Kidney (tissue), 14 donors: ENCODE data around the gene HCCS. TPM values are rescaled to one million over a fixed set of nuclear protein-coding genes. Genes with fewer than 3 reads are reported as not detected.

Source experiments
- DNase-seq, 5 donors: peaks; one replicate each; pipeline ENCODE4 v3.0.0-alpha.2; 2013 to 2020
- FAIRE-seq: peaks from 2 replicates; lab custom pipeline; 2012; peaks lifted over from hg19 to GRCh38; lab: Jason Lieb, UNC
- H3K27ac ChIP-seq, 2 donors: one replicate each; pipeline ENCODE4 v1.7.0; 2013; ENCODE audit warnings: low read depth in 2 of 2, low read length in 2 of 2, inconsistent platforms in 1 of 2
- H3K27me3 ChIP-seq: one replicate; pipeline ENCODE4 v1.7.1; 2013; ENCODE audit warnings: low read length, inconsistent platforms; ENCODE audit not compliant: control insufficient read depth, insufficient read depth
- H3K36me3 ChIP-seq, 3 donors: one replicate each; pipeline versions ENCODE4 v1.7.0 to v1.7.1; 2013; ENCODE audit warnings: low read length in 3 of 3, control low read depth in 1 of 3, inconsistent platforms in 1 of 3; ENCODE audit not compliant: insufficient read depth in 3 of 3, control insufficient read depth in 2 of 3
- H3K4me1 ChIP-seq, 3 donors: one replicate each; pipeline versions ENCODE4 v1.7.0 to v1.7.1; 2013; ENCODE audit warnings: low read length in 3 of 3, inconsistent platforms in 1 of 3, low read depth in 1 of 3; ENCODE audit not compliant: control insufficient read depth in 2 of 3, insufficient read depth in 2 of 3
- H3K4me3 ChIP-seq, 3 donors: one replicate each; pipeline versions ENCODE4 v1.7.0 to v1.8.1; 2013; ENCODE audit warnings: low read length in 3 of 3, control low read depth in 1 of 3, inconsistent platforms in 1 of 3
- H3K9ac ChIP-seq, 3 donors: one replicate each; pipeline versions ENCODE4 v1.7.0 to v1.7.1; 2013; ENCODE audit warnings: low read length in 3 of 3, control low read depth in 1 of 3, inconsistent platforms in 1 of 3
- H3K9me3 ChIP-seq, 3 donors: one replicate each; pipeline versions ENCODE4 v1.7.0 to v1.7.1; 2013; ENCODE audit warnings: low read length in 3 of 3, control low read depth in 1 of 3, inconsistent platforms in 1 of 3; ENCODE audit not compliant: control insufficient read depth in 2 of 3, insufficient read depth in 1 of 3
- CTCF ChIP-seq: IDR thresholded peaks from 3 replicates; pipeline ENCODE4 v1.5.1; 2012; ENCODE audit warnings: mild to moderate bottlenecking, moderate library complexity, borderline replicate concordance; ENCODE audit not compliant: insufficient read depth; ENCODE audit errors: extremely low read depth
- intact Hi-C: fragments of 100-400 bp; cut with DNase I; formaldehyde crosslinking; loops from one replicate; pipeline ENCODE4 v1.11.1; 2022
- polyA plus RNA-seq: library from polyadenylated mRNA; stranded (reverse); fragments of 350-450 nt; fragmentation: Illumina TruSeq; extraction: RNeasy Lipid Tissue Mini Kit (QIAGEN cat#74804); gene quantifications from one replicate; pipeline ENCODE4 v1.2.3, GENCODE V29; 2014; ENCODE audit warnings: low read depth, low replicate concordance; ENCODE audit not compliant: insufficient read depth
- total RNA-seq: library from RNA; stranded (reverse); fragmentation: NEBNext Ultra II Directional; extraction: Animal tissue kit (Norgen Biotek cat#: 25700); gene quantifications from one replicate; pipeline ENCODE4 v1.2.1, GENCODE V29; 2021
- donor health status: control.
- donor health status: control.
- donor health status: control.
- donor health status: control.
- donor health status: control.
- donor health status: DM: yes; HTN: yes; CAD: no.
- donor health status: Normal renal cell carcinoma (clear cell type).

HCCS gene
- total and polyA plus RNA-seq, 2 donors from 2014 or later, result 23.4 to 26.4 TPM

- no peaks in the 10 kb centered on the region for H3K27me3 ChIP-seq
- no peak overlapping the region for H3K4me3 ChIP-seq
- H3K4me1 ChIP-seq, result no peaks in the 10 kb centered on the region
- H3K9me3 ChIP-seq, result no peaks in the 10 kb centered on the region
- no peak overlapping the region for H3K27ac ChIP-seq
- FAIRE-seq, result no peak
- DNase-seq, result no peak
- TF ChIP-seq CTCF, result no peak
- H3K9ac ChIP-seq, result no peak overlapping the region
- no peaks in the 10 kb centered on the region for H3K36me3 ChIP-seq
- intact Hi-C loops, result loop anchor here (10.0 kb wide), 1 partner anchor 946 kb away; no protein-coding TSS in a partner anchor
Measured at GRCh38 chrX:11131146-11131545, 20.0 kb downstream of the HCCS start.

GRCh38 chrX:11135564-11136185, 24.5 kb downstream of the HCCS start:
- Histone ChIP-seq H3K27ac (no peak overlapping the region), H3K36me3 (no peaks in the 10 kb centered on the region), H3K9ac (no peak overlapping the region), H3K9me3 (no peaks in the 10 kb centered on the region), H3K4me1 (no peaks in the 10 kb centered on the region), H3K4me3 (no peak overlapping the region), H3K27me3 (no peaks in the 10 kb centered on the region)
- no peak for TF ChIP-seq CTCF
- intact Hi-C loops, result loop anchor here (10.0 kb wide), 1 partner anchor 951 kb away; no protein-coding TSS in a partner anchor
- DNase-seq, result no peak
- peak; percentile 11 for FAIRE-seq

- peak in 2 of 5 donors; percentile 52 to 55 for DNase-seq
- TF ChIP-seq CTCF, result peak; percentile 36
- peak; percentile 98 for FAIRE-seq
Measured at GRCh38 chrX:11137543-11138139, 26.5 kb downstream of the HCCS start.

More at GRCh38 chrX:11137543-11138139, 26.5 kb downstream of the HCCS start:
- Histone ChIP-seq H3K4me1 (no peaks in the 10 kb centered on the region), H3K9me3 (no peaks in the 10 kb centered on the region), H3K27me3 (no peaks in the 10 kb centered on the region), H3K4me3 (no peak overlapping the region), H3K9ac (no peak overlapping the region), H3K27ac (no peak overlapping the region), H3K36me3 (no peaks in the 10 kb centered on the region)
- intact Hi-C loops, result loop anchor here (10.0 kb wide), 1 partner anchor 953 kb away; no protein-coding TSS in a partner anchor
